Esophagus muscularis mucosa (tissue), 4 donors: ENCODE measurements around the gene SCYL3.

Experiments used
- CTCF ChIP-seq, 3 experiments: fragments of 200-600 bp in 2 of 3; fragments of 450-650 bp in 1 of 3; sonication (generic) in 2 of 3; IDR thresholded peaks; one replicate each; pipeline ENCODE4 v1.5.1; 2017 to 2019; ENCODE audit warnings: antibody characterized with exemption in 3 of 3, mild to moderate bottlenecking in 2 of 3, moderate library complexity in 1 of 3
- EP300 ChIP-seq: sonication (generic); formaldehyde crosslinking; IDR thresholded peaks from one replicate; pipeline ENCODE4 v1.6.1; 2017; ENCODE audit warnings: antibody characterized with exemption
- POLR2A ChIP-seq: fragments of 450-650 bp; IDR thresholded peaks from one replicate; pipeline ENCODE4 v1.6.1; 2017; ENCODE audit warnings: antibody characterized with exemption, moderate library complexity, mild to moderate bottlenecking, low read depth
- POLR2AphosphoS5 ChIP-seq, 2 donors: sonication (generic); formaldehyde crosslinking; IDR thresholded peaks; one replicate each; pipeline ENCODE4 v1.6.1; 2017; ENCODE audit warnings: antibody characterized with exemption in 2 of 2

- TF ChIP-seq CTCF (IDR thresholded peaks at IDR 0.05) (no peak), POLR2AphosphoS5 (IDR thresholded peaks at IDR 0.05) (no peak), POLR2A (no peak), EP300 (no peak)
These were observed 88.8 kb downstream of the SCYL3 start for GRCh38 chr1:169804941-169805340.
